ENCODE data around the gene ZNF800. TPM values are rescaled to one million over a fixed set of nuclear protein-coding genes. Genes with fewer than 3 reads are reported as not detected.

ZNF800 gene
- total RNA-seq, 1 donor from 2014 or later: 29.4 TPM

DNA sequence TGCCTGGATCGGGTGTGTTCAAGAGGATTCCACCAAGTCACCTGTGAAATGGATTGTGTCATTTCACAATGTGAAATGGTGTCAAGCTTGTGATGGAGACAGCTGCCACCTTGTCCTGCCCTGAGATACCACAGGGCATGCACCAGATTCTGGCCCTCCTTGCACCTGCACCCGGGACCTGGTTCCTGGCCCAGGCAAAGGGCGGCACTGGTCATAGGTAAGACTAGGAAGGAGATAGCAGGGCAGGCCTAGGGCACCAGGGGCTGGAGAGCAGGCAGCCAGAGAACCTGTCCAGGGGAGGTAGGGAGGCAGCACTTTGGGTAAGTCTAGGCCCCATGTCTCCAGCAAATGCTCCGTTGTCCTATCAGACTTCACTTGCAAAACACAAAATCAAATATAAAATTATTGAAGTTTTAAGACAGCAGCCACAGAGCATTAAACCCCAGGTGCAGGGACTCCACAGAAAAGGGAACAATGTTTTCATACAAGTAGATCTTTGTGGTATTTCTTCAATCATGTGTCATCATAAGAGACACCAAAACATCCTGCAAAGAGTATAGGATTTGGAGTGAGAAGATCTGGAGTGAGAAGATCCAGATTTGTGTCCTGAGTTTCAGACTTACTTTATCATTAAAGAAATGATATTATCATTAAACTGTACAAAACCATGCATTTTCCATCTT lies 22.7 kb upstream of the ZNF800 start:
- DNase-seq (ENCODE audit: low spot score): no peak
- Mint-ChIP-seq H3K36me3 (ENCODE audit: low read depth, unreplicated experiment) (no peaks in the 10 kb centered on the region), H3K9me3 (ENCODE audit: unreplicated experiment) (no peaks in the 10 kb centered on the region), H3K4me3 (ENCODE audit: unreplicated experiment) (no peak overlapping the region), H3K4me1 (ENCODE audit: unreplicated experiment) (no peaks in the 10 kb centered on the region), H3K27me3 (ENCODE audit: unreplicated experiment) (no peaks in the 10 kb centered on the region), H3K27ac (ENCODE audit: unreplicated experiment) (no peak overlapping the region)
- no peak for TF ChIP-seq CTCF (IDR thresholded peaks at IDR 0.05; ENCODE audit: unreplicated experiment)

- no peak for TF ChIP-seq CTCF (IDR thresholded peaks at IDR 0.05; ENCODE audit: unreplicated experiment)
- H3K27me3 Mint-ChIP-seq (ENCODE audit: unreplicated experiment): no peaks in the 10 kb centered on the region
These were observed 21.5 kb upstream of the ZNF800 start for GRCh38 chr7:127413962-127414361.

GRCh38 chr7:127413326-127413725 lies 20.8 kb upstream of the ZNF800 start:
- Mint-ChIP-seq H3K9me3 (ENCODE audit: unreplicated experiment) (no peaks in the 10 kb centered on the region), H3K27me3 (ENCODE audit: unreplicated experiment) (no peaks in the 10 kb centered on the region), H3K4me3 (ENCODE audit: unreplicated experiment) (no peak overlapping the region), H3K4me1 (ENCODE audit: unreplicated experiment) (no peaks in the 10 kb centered on the region), H3K27ac (ENCODE audit: unreplicated experiment) (no peak overlapping the region), H3K36me3 (ENCODE audit: low read depth, unreplicated experiment) (no peaks in the 10 kb centered on the region)
- DNase-seq (ENCODE audit: low spot score): no peak
- TF ChIP-seq CTCF (IDR thresholded peaks at IDR 0.05; ENCODE audit: unreplicated experiment): no peak

More at GRCh38 chr7:127413962-127414361, 21.5 kb upstream of the ZNF800 start:
- no peak for DNase-seq (ENCODE audit: low spot score)
- Mint-ChIP-seq H3K4me1 (ENCODE audit: unreplicated experiment) (no peaks in the 10 kb centered on the region), H3K9me3 (ENCODE audit: unreplicated experiment) (no peaks in the 10 kb centered on the region), H3K4me3 (ENCODE audit: unreplicated experiment) (no peak overlapping the region), H3K36me3 (ENCODE audit: low read depth, unreplicated experiment) (no peaks in the 10 kb centered on the region), H3K27ac (ENCODE audit: unreplicated experiment) (no peak overlapping the region)

- no peak for TF ChIP-seq CTCF (IDR thresholded peaks at IDR 0.05; ENCODE audit: unreplicated experiment)
- H3K36me3 Mint-ChIP-seq (ENCODE audit: low read depth, unreplicated experiment): no peaks in the 10 kb centered on the region
- no peaks in the 10 kb centered on the region for H3K4me1 Mint-ChIP-seq (ENCODE audit: unreplicated experiment)
- no peak overlapping the region for H3K27ac Mint-ChIP-seq (ENCODE audit: unreplicated experiment)
- no peak for DNase-seq (ENCODE audit: low spot score)
- no peak overlapping the region for H3K4me3 Mint-ChIP-seq (ENCODE audit: unreplicated experiment)
- H3K27me3 Mint-ChIP-seq (ENCODE audit: unreplicated experiment): no peaks in the 10 kb centered on the region
- H3K9me3 Mint-ChIP-seq (ENCODE audit: unreplicated experiment): no peaks in the 10 kb centered on the region
These were observed 18.7 kb upstream of the ZNF800 start for GRCh38 chr7:127411176-127411575.

DNA sequence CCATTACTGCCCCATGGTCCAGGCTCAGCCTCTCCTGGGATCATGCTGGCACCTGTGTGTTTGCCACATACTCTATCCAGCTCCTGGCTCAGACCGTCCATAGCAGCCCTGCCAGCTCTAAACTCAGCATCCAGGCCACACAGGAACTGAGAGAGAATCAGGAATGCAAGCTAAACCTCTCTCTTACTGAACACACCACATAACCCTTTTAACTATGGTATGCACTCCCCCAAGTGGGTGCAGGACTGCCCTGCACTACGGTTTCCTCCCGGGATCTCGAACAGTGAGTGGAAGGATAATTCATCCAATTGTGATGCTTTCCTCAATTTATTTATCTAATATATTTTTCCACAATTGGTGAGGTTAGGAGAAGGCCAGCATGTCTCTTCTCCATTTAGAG lies 17.1 kb upstream of the ZNF800 start:
- DNase-seq (ENCODE audit: low spot score): no peak
- TF ChIP-seq CTCF (IDR thresholded peaks at IDR 0.05; ENCODE audit: unreplicated experiment): no peak
- Mint-ChIP-seq H3K4me1 (ENCODE audit: unreplicated experiment) (no peaks in the 10 kb centered on the region), H3K27me3 (ENCODE audit: unreplicated experiment) (no peaks in the 10 kb centered on the region), H3K9me3 (ENCODE audit: unreplicated experiment) (no peaks in the 10 kb centered on the region), H3K27ac (ENCODE audit: unreplicated experiment) (no peak overlapping the region), H3K4me3 (ENCODE audit: unreplicated experiment) (no peak overlapping the region), H3K36me3 (ENCODE audit: low read depth, unreplicated experiment) (no peaks in the 10 kb centered on the region)

All from endothelial cell (in vitro differentiated cells).